ENCODE results near the gene SLC26A9. TPM values are rescaled to one million over a fixed set of nuclear protein-coding genes. Genes with fewer than 3 reads are reported as not detected.
"Not testable (repeated sequence)": the region's sequence is repeated elsewhere in the genome, so short reads cannot be mapped to it uniquely, and the experiment has no call there.

Gene SLC26A9
- total RNA-seq, 1 donor from 2014 or later: 33.0 TPM

- no peak for ATAC-seq (ENCODE audit: poor library complexity)
- DNase-seq: no peak
- intact Hi-C loops (cut with DNase I): no loop called here
These were observed 63.3 kb downstream of the SLC26A9 start for GRCh38 chr1:205879974-205880373.

DNA sequence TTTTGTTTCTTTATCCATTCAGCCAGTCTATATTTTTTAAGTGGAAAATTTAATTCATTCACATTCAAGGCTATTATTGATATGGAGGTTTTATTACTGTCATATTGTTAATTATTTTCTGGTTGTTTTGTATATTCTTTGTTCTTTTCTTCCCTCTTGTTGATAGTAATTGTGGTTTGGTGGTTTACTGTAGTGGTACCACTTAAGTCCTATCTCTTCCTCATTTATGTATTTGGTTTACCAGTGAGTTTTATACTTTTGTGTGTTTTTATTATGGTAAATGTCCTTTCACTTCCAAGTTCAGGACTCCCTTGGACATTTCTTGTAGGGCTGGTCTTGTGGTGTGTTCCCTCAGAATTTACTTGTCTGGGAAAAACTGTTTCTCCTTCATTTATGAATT, 65.2 kb downstream of the SLC26A9 start:
- intact Hi-C loops (cut with DNase I): no loop called here
- ATAC-seq (ENCODE audit: poor library complexity): no peak
- no peak for DNase-seq

DNA sequence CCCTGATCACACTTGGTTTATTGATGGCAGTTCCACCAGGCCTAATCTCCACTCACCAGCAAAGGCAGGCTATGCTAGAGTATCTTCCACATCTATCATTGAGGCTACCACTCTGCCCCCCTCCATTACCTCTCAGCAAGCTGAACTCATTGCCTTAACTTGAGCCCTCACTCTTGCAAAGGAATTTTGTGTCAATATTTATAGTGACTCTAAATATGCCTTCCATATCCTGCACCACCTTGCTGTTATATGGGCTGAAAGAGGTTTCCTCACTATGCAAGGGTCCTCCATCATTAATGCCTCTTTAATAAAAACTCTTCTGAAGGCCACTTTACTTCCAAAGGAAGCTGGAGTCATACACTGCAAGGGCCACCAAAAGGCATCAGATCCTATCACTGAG, 70.1 kb downstream of the SLC26A9 start:
- ATAC-seq (ENCODE audit: poor library complexity); intact Hi-C loops (cut with DNase I); DNase-seq: not testable (repeated sequence)

DNA sequence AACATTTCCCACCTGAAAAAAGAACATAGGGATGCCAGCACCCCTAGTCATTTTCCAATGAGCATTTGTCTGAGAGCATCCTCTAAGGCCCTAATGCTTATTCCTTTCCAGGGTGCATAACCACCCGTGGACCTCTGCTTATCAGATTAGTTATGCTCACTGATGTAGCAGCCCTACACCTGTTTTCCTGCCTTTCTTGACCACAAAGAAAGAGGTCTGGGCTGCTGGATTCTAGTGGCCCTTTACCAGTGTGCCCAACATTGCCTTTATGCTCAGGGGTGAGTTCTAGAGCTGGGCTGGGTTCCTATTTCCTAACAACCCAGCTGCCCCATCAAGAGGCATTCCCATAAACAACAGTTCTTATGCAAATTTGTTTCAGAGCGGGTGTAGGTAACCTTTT, 73.0 kb downstream of the SLC26A9 start:
- intact Hi-C loops (cut with DNase I): no loop called here
- ATAC-seq (ENCODE audit: poor library complexity) (no peak), DNase-seq (no peak)

Other genes starting within 250 kb of the SLC26A9 start
- 196 TPM for gene NUCKS1, start 193.3 kb downstream of the SLC26A9 start, total RNA-seq
- gene RAB29, start 168.0 kb downstream of the SLC26A9 start, total RNA-seq: 15.0 TPM
- gene SLC41A1, start 130.3 kb downstream of the SLC26A9 start, total RNA-seq: 465 TPM
- 1.9 TPM for gene PM20D1, start 93.3 kb downstream of the SLC26A9 start, total RNA-seq
- 1.2 TPM for gene RAB7B, start 59.9 kb upstream of the SLC26A9 start, total RNA-seq
- not detected for gene CTSE, start 80.4 kb upstream of the SLC26A9 start, total RNA-seq
- 0.86 TPM for gene RHEX, start 109.7 kb upstream of the SLC26A9 start, total RNA-seq
- gene AVPR1B, start 173.9 kb upstream of the SLC26A9 start, total RNA-seq: not detected

Measured in Right ventricle myocardium superior (tissue), 1 donor.